GM19463 (cell line): ENCODE data around the gene FAM72A.
A peak's percentile ranks its signal among the peaks of the same experiment; 100 is the strongest.
"Not testable (repeated sequence)": the region's sequence is repeated elsewhere in the genome, so short reads cannot be mapped to it uniquely, and the experiment has no call there.

Experiments
- ATAC-seq: cut with Tn5 transposase; IDR thresholded peaks from one replicate; pipeline ENCODE4 v1.9.1; 2021; ENCODE audit warnings: mild to moderate bottlenecking, moderate library complexity; ENCODE audit not compliant: unreplicated experiment

Gene FAM72A

GRCh38 chr1:206173110-206173719, 29.4 kb downstream of the FAM72A start:
- ATAC-seq, result not testable (repeated sequence)

DNA sequence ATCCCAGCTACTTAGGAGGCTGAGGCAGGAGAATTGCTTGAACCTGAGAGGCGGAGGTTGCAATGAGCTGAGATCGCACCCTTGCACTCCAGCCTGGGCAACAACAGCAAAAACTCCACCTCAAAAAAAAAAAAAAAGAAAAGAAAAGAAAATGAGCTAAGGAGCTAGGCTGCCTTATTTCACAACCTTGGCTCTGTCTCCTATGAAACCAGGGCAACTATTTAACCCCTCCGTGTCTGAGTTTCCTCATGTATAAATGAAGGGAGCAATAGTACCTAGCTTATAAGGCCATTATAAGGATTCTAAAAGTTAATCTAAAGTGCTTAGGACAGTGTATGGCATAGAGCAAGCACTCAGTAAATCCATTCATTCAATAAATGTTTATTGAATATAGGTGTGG, 32.8 kb downstream of the FAM72A start:
- ATAC-seq, result not testable (repeated sequence)

DNA sequence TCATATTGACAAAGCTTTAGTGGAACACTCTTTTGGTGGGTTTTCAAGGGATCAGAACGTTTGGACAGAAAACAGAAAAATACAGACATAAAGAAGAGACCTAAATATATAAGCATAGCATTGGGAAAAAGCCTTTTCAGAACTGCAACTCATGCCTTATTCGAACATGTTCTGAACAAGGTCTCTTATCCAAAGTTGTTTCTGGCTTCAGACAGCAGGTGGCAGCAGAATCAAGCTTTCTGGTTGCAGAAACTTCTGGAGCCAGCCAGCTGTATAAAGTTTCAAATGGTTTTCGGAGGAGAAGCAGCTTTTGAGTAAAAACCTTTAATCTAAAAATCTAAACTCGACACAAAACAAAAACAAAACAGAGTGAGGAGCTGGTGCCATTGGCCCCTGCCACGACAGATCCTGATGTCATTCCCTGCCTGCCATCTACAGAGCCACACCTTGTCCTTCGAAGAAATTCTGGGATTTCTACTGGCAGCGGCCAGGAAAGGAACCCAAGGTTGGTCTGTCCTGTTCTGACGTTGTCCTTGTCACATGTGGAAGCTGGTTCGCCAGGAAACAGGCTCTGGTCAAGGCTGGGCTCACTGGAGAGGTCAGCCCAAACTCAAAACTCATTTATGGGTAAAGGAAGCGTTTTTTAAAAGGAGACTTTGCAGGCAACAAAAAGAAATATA, 35.1 kb downstream of the FAM72A start:
- ATAC-seq, result peak; percentile 56

DNA sequence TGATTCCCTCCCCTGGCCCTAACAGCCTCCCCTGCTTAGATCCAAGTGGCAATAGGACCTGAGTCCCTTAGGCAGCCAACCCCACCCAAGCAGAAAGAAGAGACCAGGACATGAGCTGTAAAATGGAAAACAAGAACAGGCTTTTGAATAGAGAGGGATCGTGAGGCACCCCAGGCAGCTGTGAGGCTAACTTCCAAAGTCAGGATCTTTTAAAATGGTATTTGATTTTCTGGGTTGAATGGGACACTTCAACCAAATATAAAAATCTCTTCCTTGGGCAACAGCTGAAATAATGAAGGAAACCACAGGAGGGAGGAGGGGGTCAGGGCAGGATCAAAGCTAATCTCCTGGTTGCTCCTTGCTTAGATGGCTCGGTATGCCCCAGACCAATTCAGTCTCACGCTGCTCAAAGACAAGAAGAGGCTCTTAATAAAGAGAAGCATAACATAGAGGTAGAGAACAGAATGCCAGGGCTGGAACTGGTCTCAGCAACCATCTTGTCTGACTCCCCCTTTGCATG, 56.8 kb downstream of the FAM72A start:
- no peak for ATAC-seq

DNA sequence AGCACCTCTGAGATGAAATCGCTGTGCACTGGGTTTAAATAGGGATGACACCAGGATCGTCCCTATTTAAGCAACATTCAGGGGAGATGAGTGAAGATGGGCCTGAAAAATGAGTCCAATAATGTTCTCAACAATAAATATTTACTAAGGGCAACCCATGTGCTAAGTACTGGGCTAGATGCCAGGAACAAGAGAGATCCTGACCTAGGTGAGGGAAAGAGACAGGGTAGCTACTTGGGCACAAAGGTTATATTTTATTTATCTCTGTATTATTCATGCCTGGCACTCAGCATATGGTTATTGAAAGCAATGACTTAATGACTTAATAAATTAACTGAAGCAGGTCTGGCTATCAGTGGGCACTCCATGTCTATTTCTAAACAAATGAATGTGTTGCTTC, 58.0 kb downstream of the FAM72A start:
- ATAC-seq, result no peak

DNA sequence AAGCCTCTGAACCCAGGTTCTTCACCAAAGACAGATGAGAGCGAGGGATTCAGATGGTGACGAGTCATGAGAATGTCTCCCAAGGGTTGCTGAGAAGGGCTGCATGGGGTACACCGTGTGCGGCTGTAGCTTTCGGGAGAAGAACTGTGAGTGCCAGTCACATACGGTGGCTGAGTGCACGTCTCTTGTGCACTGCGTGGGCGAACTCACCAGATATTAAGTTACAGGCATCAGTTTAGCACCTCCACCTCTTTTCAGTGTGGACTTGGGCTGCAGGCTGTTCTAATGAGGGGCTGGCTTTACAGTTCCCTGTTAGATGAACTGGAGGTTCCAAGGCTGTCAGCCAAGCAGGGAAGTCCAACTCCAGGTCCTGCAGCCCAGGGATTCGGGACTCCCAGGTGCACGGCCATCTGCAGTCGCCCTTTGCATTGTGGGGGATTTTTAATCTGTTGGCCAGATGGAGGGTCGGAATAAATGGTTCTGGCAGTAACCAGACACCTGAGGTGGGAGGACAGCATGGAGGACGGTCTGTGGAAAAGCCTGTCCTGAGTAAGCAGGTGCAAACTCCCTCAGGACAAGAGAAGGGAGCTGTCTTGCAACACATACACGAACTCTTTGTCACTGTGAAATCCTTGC, 59.0 kb downstream of the FAM72A start:
- ATAC-seq, result no peak

- ATAC-seq, result no peak
Observed at GRCh38 chr1:206142770-206143169, 59.9 kb downstream of the FAM72A start.

DNA sequence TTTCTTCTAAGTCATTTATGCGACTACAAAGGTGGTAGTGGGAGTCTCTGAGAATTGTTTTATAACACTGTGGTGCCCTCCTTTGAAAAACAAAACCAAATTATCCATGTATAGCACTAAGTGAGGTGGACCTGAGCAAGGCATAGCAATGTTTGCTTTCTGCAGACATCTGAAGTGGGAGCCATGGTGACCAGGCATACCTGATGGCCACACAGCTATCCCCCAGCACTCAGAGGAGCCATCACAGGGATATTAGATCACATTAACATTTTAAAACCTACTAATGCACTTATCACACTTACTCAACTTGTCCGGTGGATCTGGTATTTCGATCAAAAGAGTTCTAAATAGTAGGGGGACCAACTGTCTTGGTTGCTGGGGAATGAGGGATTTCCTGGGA, 60.6 kb downstream of the FAM72A start:
- ATAC-seq, result no peak

DNA sequence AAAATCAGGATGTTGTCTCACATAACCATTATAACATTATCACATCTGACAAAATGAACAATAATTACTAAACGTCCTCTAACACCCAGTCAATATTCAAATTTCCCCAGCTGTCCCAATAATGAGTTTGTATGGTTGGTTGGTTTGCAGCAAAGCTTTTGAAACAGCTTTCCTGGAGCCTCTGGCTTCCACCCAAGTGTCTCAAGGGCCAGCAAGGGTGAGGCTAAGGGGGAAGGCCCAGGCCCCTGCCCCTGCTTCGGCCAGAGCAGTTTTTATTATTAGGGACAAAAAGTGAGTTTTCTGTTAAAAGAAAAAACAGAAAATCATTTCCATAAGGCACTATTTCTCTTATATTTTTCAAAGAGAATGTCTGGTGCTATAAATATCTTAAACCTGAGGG, 66.4 kb downstream of the FAM72A start:
- ATAC-seq, result no peak
